DMS79 (cell line): ENCODE data around the gene NRIP1.

Source experiments
- DNase-seq: peaks from one replicate; lab custom pipeline; 2025; lab: John Stamatoyannopoulos, UW

The NRIP1 gene

GRCh38 chr21:15063814-15064575 lies 805 bp downstream of the NRIP1 start:
- no peak for DNase-seq

- no peak for DNase-seq
Measured at GRCh38 chr21:15063081-15063813, 1.6 kb downstream of the NRIP1 start.

GRCh38 chr21:15062606-15062965 lies 2.2 kb downstream of the NRIP1 start:
- no peak for DNase-seq

GRCh38 chr21:15061747-15062605 lies 2.8 kb downstream of the NRIP1 start:
- no peak for DNase-seq

GRCh38 chr21:15061279-15061678 lies 3.5 kb downstream of the NRIP1 start:
- no peak for DNase-seq

- no peak for DNase-seq
Measured at GRCh38 chr21:15060543-15061175, 4.1 kb downstream of the NRIP1 start.

GRCh38 chr21:15059397-15059796 lies 5.4 kb downstream of the NRIP1 start:
- DNase-seq, result no peak

GRCh38 chr21:15058854-15059263 lies 5.9 kb downstream of the NRIP1 start:
- no peak for DNase-seq

GRCh38 chr21:15057285-15057684 lies 7.5 kb downstream of the NRIP1 start:
- DNase-seq, result no peak

- no peak for DNase-seq
Measured at GRCh38 chr21:15054606-15055239, 10.1 kb downstream of the NRIP1 start.

GRCh38 chr21:15054089-15054488 lies 10.7 kb downstream of the NRIP1 start:
- DNase-seq, result no peak

- no peak for DNase-seq
Measured at GRCh38 chr21:15053500-15053899, 11.3 kb downstream of the NRIP1 start.

GRCh38 chr21:15052459-15052763 lies 12.4 kb downstream of the NRIP1 start:
- DNase-seq, result no peak

GRCh38 chr21:15051644-15052458 lies 12.9 kb downstream of the NRIP1 start:
- DNase-seq, result no peak

GRCh38 chr21:15050568-15051377 lies 14.0 kb downstream of the NRIP1 start:
- DNase-seq, result no peak

- DNase-seq, result no peak
Measured at GRCh38 chr21:15045017-15045416, 19.8 kb downstream of the NRIP1 start.

GRCh38 chr21:15042531-15042930 lies 22.3 kb downstream of the NRIP1 start:
- no peak for DNase-seq

- DNase-seq, result no peak
Measured at GRCh38 chr21:15039607-15040299, 25.0 kb downstream of the NRIP1 start.

GRCh38 chr21:15037900-15038293 lies 26.9 kb downstream of the NRIP1 start:
- DNase-seq, result no peak
